ENCODE results near the gene HYDIN.
"Not testable (repeated sequence)": the region's sequence is repeated elsewhere in the genome, so short reads cannot be mapped to it uniquely, and the experiment has no call there.

DNA sequence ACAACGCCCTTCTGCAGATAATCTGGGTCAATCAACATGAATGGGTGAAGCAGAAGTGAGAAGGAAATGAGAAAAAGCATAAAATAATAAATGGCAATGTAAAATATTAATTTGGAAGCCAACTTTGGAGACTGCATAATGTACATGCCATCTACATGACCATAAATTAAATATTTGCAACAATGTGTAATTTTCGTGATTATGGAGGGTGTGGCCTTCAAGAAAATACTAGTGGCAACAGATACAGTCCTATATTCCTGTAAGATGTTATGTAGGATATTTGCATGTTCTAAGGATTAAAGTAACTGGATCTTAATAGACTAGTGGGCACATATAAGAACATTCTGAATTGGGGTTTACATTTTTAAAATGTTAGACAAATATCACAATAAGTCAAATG lies 78.9 kb downstream of the HYDIN start:
- TF ChIP-seq ESRRA (IDR thresholded peaks at IDR 0.05; ENCODE audit: borderline replicate concordance, low read length); RAD21 (conservative IDR thresholded peaks at IDR 0.05 in 1 of 2, IDR thresholded peaks at IDR 0.05 in 1 of 2); CEBPB (IDR thresholded peaks at IDR 0.05); ZNF302 (CRISPR knock-in tag; IDR thresholded peaks at IDR 0.05); MAFK (IDR thresholded peaks at IDR 0.05; ENCODE audit: partially characterized antibody); POLR2A (IDR thresholded peaks at IDR 0.05; ENCODE audit: low read length); BHLHE40 (IDR thresholded peaks at IDR 0.05; ENCODE audit: low read depth, low read length); ZFP36 (IDR thresholded peaks at IDR 0.05; ENCODE audit: borderline replicate concordance, partially characterized antibody): not testable (repeated sequence)
- TF ChIP-seq, protein P1, sequence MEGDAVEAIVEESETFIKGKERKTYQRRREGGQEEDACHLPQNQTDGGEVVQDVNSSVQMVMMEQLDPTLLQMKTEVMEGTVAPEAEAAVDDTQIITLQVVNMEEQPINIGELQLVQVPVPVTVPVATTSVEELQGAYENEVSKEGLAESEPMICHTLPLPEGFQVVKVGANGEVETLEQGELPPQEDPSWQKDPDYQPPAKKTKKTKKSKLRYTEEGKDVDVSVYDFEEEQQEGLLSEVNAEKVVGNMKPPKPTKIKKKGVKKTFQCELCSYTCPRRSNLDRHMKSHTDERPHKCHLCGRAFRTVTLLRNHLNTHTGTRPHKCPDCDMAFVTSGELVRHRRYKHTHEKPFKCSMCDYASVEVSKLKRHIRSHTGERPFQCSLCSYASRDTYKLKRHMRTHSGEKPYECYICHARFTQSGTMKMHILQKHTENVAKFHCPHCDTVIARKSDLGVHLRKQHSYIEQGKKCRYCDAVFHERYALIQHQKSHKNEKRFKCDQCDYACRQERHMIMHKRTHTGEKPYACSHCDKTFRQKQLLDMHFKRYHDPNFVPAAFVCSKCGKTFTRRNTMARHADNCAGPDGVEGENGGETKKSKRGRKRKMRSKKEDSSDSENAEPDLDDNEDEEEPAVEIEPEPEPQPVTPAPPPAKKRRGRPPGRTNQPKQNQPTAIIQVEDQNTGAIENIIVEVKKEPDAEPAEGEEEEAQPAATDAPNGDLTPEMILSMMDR (IDR thresholded peaks at IDR 0.05): not testable (repeated sequence)
- TF ChIP-seq, protein P2, sequence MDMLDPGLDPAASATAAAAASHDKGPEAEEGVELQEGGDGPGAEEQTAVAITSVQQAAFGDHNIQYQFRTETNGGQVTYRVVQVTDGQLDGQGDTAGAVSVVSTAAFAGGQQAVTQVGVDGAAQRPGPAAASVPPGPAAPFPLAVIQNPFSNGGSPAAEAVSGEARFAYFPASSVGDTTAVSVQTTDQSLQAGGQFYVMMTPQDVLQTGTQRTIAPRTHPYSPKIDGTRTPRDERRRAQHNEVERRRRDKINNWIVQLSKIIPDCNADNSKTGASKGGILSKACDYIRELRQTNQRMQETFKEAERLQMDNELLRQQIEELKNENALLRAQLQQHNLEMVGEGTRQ (IDR thresholded peaks at IDR 0.05): not testable (repeated sequence)
- TF ChIP-seq, protein P3, sequence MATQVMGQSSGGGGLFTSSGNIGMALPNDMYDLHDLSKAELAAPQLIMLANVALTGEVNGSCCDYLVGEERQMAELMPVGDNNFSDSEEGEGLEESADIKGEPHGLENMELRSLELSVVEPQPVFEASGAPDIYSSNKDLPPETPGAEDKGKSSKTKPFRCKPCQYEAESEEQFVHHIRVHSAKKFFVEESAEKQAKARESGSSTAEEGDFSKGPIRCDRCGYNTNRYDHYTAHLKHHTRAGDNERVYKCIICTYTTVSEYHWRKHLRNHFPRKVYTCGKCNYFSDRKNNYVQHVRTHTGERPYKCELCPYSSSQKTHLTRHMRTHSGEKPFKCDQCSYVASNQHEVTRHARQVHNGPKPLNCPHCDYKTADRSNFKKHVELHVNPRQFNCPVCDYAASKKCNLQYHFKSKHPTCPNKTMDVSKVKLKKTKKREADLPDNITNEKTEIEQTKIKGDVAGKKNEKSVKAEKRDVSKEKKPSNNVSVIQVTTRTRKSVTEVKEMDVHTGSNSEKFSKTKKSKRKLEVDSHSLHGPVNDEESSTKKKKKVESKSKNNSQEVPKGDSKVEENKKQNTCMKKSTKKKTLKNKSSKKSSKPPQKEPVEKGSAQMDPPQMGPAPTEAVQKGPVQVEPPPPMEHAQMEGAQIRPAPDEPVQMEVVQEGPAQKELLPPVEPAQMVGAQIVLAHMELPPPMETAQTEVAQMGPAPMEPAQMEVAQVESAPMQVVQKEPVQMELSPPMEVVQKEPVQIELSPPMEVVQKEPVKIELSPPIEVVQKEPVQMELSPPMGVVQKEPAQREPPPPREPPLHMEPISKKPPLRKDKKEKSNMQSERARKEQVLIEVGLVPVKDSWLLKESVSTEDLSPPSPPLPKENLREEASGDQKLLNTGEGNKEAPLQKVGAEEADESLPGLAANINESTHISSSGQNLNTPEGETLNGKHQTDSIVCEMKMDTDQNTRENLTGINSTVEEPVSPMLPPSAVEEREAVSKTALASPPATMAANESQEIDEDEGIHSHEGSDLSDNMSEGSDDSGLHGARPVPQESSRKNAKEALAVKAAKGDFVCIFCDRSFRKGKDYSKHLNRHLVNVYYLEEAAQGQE (IDR thresholded peaks at IDR 0.05): not testable (repeated sequence)

All from A549 (cell line).